CD14-positive monocyte (primary cell): ENCODE data around the gene EML1. TPM values are rescaled to one million over a fixed set of nuclear protein-coding genes. Genes with fewer than 3 reads are reported as not detected.

Experiments used
- DNase-seq, 3 donors: peaks; one replicate each; pipeline ENCODE4 v3.0.0-alpha.2; 2011 to 2022
- H2AFZ ChIP-seq: 2 replicates; pipeline ENCODE4 v1.6.0; 2012; ENCODE audit warnings: mild to moderate bottlenecking, low read depth, low read length, inconsistent platforms; ENCODE audit not compliant: insufficient read depth, poor library complexity, severe bottlenecking
- H3K27ac ChIP-seq, 2 donors: 1 replicate in 1 of 2; 2 replicates in 1 of 2; pipeline ENCODE4 v1.5.1; 2012 to 2013; ENCODE audit warnings: low read length in 2 of 2, control low read depth in 1 of 2, inconsistent platforms in 1 of 2, low read depth in 1 of 2, mild to moderate bottlenecking in 1 of 2
- H3K27me3 ChIP-seq, 2 donors: one replicate each; pipeline versions ENCODE4 v1.6.0 to v1.6.1; 2011 to 2013; ENCODE audit warnings: low read length in 2 of 2; ENCODE audit not compliant: control insufficient read depth in 2 of 2, insufficient read depth in 2 of 2
- H3K36me3 ChIP-seq, 2 donors: replicated peaks in 1 of 2; 1 replicate in 1 of 2; 2 replicates in 1 of 2; pipeline versions ENCODE4 v1.5.1 to v1.6.1; 2012 to 2013; ENCODE audit warnings: low read length in 2 of 2, control low read depth in 1 of 2, inconsistent platforms in 1 of 2, mild to moderate bottlenecking in 1 of 2; ENCODE audit not compliant: insufficient read depth in 2 of 2, control insufficient read depth in 1 of 2
- H3K4me1 ChIP-seq, 2 donors: 1 replicate in 1 of 2; 2 replicates in 1 of 2; pipeline versions ENCODE4 v1.5.1 to v1.6.1; 2012 to 2013; ENCODE audit warnings: low read length in 2 of 2, control low read depth in 1 of 2, inconsistent platforms in 1 of 2, mild to moderate bottlenecking in 1 of 2, moderate library complexity in 1 of 2; ENCODE audit not compliant: insufficient read depth in 2 of 2, control insufficient read depth in 1 of 2
- H3K4me2 ChIP-seq: replicated peaks from 2 replicates; pipeline ENCODE3; 2012; ENCODE audit warnings: low read length, moderate library complexity, mild to moderate bottlenecking; ENCODE audit not compliant: poor library complexity, severe bottlenecking; ENCODE audit errors: extremely low read depth
- H3K4me3 ChIP-seq, 3 experiments: fragments of 200-600 bp in 1 of 3; sonication (generic) in 1 of 3; replicated peaks in 1 of 3; 1 replicate in 2 of 3; 2 replicates in 1 of 3; pipeline ENCODE4 v1.5.1; 2011 to 2013; ENCODE audit warnings: low read length in 3 of 3, mild to moderate bottlenecking in 3 of 3, control low read depth in 2 of 3, low read depth in 2 of 3, inconsistent platforms in 1 of 3, moderate library complexity in 1 of 3
- H3K79me2 ChIP-seq: 2 replicates; pipeline ENCODE4 v1.6.0; 2012; ENCODE audit warnings: mild to moderate bottlenecking, control low read depth, inconsistent platforms, low read length, moderate library complexity; ENCODE audit not compliant: insufficient read depth
- H3K9ac ChIP-seq: 2 replicates; pipeline ENCODE4 v1.6.0; 2017; ENCODE audit warnings: low read length, mild to moderate bottlenecking; ENCODE audit not compliant: insufficient read depth, poor library complexity, severe bottlenecking
- H3K9me3 ChIP-seq, 2 donors: replicated peaks in 1 of 2; 1 replicate in 1 of 2; 2 replicates in 1 of 2; pipeline versions ENCODE4 v1.5.1 to v1.6.1; 2012 to 2013; ENCODE audit warnings: low read length in 2 of 2, control low read depth in 1 of 2; ENCODE audit not compliant: control insufficient read depth in 1 of 2, insufficient read depth in 1 of 2
- H4K20me1 ChIP-seq: 2 replicates; pipeline ENCODE4 v1.6.0; 2012; ENCODE audit warnings: mild to moderate bottlenecking, low read length, control low read depth, moderate library complexity; ENCODE audit not compliant: insufficient read depth
- H3K27ac Mint-ChIP-seq, 7 donors: one replicate each; pipeline ENCODE4 v1.8.0; 2020; ENCODE audit warnings: mild to moderate bottlenecking in 7 of 7, mixed read lengths in 7 of 7, moderate library complexity in 6 of 7, inconsistent platforms in 2 of 7
- H3K27me3 Mint-ChIP-seq, 3 donors: one replicate each; pipeline ENCODE4 v1.8.0; 2021 to 2022; ENCODE audit warnings: low read depth in 3 of 3, mild to moderate bottlenecking in 3 of 3, mixed read lengths in 3 of 3, moderate library complexity in 3 of 3, inconsistent platforms in 1 of 3
- H3K36me3 Mint-ChIP-seq, 2 donors: one replicate each; pipeline ENCODE4 v1.8.0; 2020; ENCODE audit warnings: mixed read lengths in 2 of 2, inconsistent platforms in 1 of 2, mild to moderate bottlenecking in 1 of 2
- H3K4me1 Mint-ChIP-seq: one replicate; pipeline ENCODE4 v1.8.0; 2020; ENCODE audit warnings: mild to moderate bottlenecking, mixed read lengths
- H3K4me3 Mint-ChIP-seq, 2 donors: one replicate each; pipeline ENCODE4 v1.8.0; 2020; ENCODE audit warnings: mild to moderate bottlenecking in 2 of 2, mixed read lengths in 2 of 2, moderate library complexity in 1 of 2
- H3K9me3 Mint-ChIP-seq, 7 donors: one replicate each; pipeline ENCODE4 v1.8.0; 2020 to 2022; ENCODE audit warnings: mixed read lengths in 7 of 7, mild to moderate bottlenecking in 6 of 7, moderate library complexity in 6 of 7, inconsistent platforms in 2 of 7
- CTCF ChIP-seq: fragments of 200-600 bp; IDR thresholded peaks from one replicate; pipeline ENCODE4 v1.8.0; 2022; ENCODE audit warnings: antibody characterized with exemption, mild to moderate bottlenecking
- WGBS: methylation state at CpG from one replicate; pipeline ENCODE4 v1.1.5; 2013; ENCODE audit warnings: missing lambda C conversion rate; ENCODE audit not compliant: insufficient coverage; 5-methylcytosine and 5-hydroxymethylcytosine counted together
- intact Hi-C, 2 donors: fragments of 100-400 bp; cut with micrococcal nuclease; formaldehyde crosslinking; loops; one replicate each; pipeline versions ENCODE4 v1.15.0 to v1.15.1; 2023
- polyA plus RNA-seq, 3 donors: library from polyadenylated mRNA; depleted of rRNA in 1 of 3; unstranded in 2 of 3; stranded (reverse) in 1 of 3; fragments of 300-500 nt in 2 of 3; fragments of >200 nt in 1 of 3; fragmentation: Illumina TruSeq in 2 of 3; gene quantifications; 1 replicate in 2 of 3; 2 replicates in 1 of 3; pipeline ENCODE4 v1.2.3, GENCODE V29; 2012 to 2021

EML1 gene
- polyA plus RNA-seq, 3 donors, result not detected

GRCh38 chr14:99812892-99813291, 19.7 kb downstream of the EML1 start:
- intact Hi-C loops, result no loop called here
- DNase-seq, result no peak
- Histone ChIP-seq H3K27ac (no peak overlapping the region), H3K4me3 (no peak overlapping the region), H3K27me3 (peaks cover 0 to 2% of the 10 kb centered on the region in 2 donors), H3K4me1 (no peaks in the 10 kb centered on the region), H3K36me3 (no peaks in the 10 kb centered on the region), H3K9ac (no peak overlapping the region), H3K4me2 (no peak overlapping the region), H3K9me3 (no peaks in the 10 kb centered on the region), H3K79me2 (no peaks in the 10 kb centered on the region), H2AFZ (no peak overlapping the region), H4K20me1 (no peaks in the 10 kb centered on the region)
- WGBS, result 93% methylated on average over 3 of the region's 6 CpGs
- no peak overlapping the region for H3K27ac Mint-ChIP-seq
- no peak overlapping the region for H3K4me3 Mint-ChIP-seq
- H3K9me3 Mint-ChIP-seq, result peaks cover 0 to 3% (median 0%) of the 10 kb centered on the region in 7 donors
- H3K36me3 Mint-ChIP-seq, result no peaks in the 10 kb centered on the region
- peaks cover 9 to 37% (median 21%) of the 10 kb centered on the region in 3 donors for H3K27me3 Mint-ChIP-seq
- no peak for TF ChIP-seq CTCF
- no peaks in the 10 kb centered on the region for H3K4me1 Mint-ChIP-seq

GRCh38 chr14:99815696-99816095, 22.5 kb downstream of the EML1 start:
- Histone ChIP-seq H3K27me3 (peaks cover 0 to 6% of the 10 kb centered on the region in 2 donors), H3K27ac (no peak overlapping the region), H3K4me1 (no peaks in the 10 kb centered on the region), H3K9ac (no peak overlapping the region), H2AFZ (no peak overlapping the region), H3K4me2 (no peak overlapping the region), H3K79me2 (no peaks in the 10 kb centered on the region), H3K4me3 (no peak overlapping the region), H4K20me1 (no peaks in the 10 kb centered on the region), H3K9me3 (no peaks in the 10 kb centered on the region), H3K36me3 (no peaks in the 10 kb centered on the region)
- intact Hi-C loops, result no loop called here
- WGBS, result 81% methylated on average over 6 of the region's 6 CpGs
- no peaks in the 10 kb centered on the region for H3K4me1 Mint-ChIP-seq
- peaks cover 21 to 46% (median 31%) of the 10 kb centered on the region in 3 donors for H3K27me3 Mint-ChIP-seq
- H3K4me3 Mint-ChIP-seq, result no peak overlapping the region
- no peak for DNase-seq
- peaks cover 0 to 3% (median 0%) of the 10 kb centered on the region in 7 donors for H3K9me3 Mint-ChIP-seq
- no peak overlapping the region for H3K27ac Mint-ChIP-seq
- TF ChIP-seq CTCF, result no peak
- no peaks in the 10 kb centered on the region for H3K36me3 Mint-ChIP-seq
